OCI-LY3 (cell line): ENCODE results near the gene EMC6.

ENCODE experiments used
- H2AFZ ChIP-seq: fragments of 200-600, 300-600 bp; shearing (Covaris generic); 2 replicates; pipeline ENCODE4 v1.6.0; 2014; ENCODE audit warnings: antibody characterized with exemption, low read depth, low read length
- H3K27ac ChIP-seq: fragments of 200-600, 300-600 bp; sonication (generic); 2 replicates; pipeline ENCODE4 v1.5.1; 2014; ENCODE audit warnings: mild to moderate bottlenecking, low read length, moderate library complexity, mixed read lengths
- H3K27me3 ChIP-seq: fragments of 200-600, 300-600 bp; sonication (generic); 2 replicates; pipeline ENCODE4 v1.6.1; 2014; ENCODE audit warnings: low read depth, low read length, mixed read lengths
- H3K36me3 ChIP-seq: fragments of 200-600, 300-600 bp; sonication (generic); replicated peaks from 2 replicates; pipeline ENCODE3; 2014; ENCODE audit warnings: low read depth, low read length, mixed read lengths
- H3K4me1 ChIP-seq: fragments of 300-600, 200-600 bp; sonication (generic); 2 replicates; pipeline ENCODE4 v1.6.1; 2014; ENCODE audit warnings: low read length, mixed read lengths
- H3K4me2 ChIP-seq: fragments of 200-600, 300-600 bp; sonication (generic); 2 replicates; pipeline ENCODE4 v1.6.1; 2014; ENCODE audit warnings: low read length, mixed read lengths
- H3K4me3 ChIP-seq: fragments of 300-600, 200-600 bp; sonication (generic); 2 replicates; pipeline ENCODE4 v1.5.1; 2014; ENCODE audit warnings: antibody characterized with exemption, mild to moderate bottlenecking, low read length, moderate library complexity
- H3K79me2 ChIP-seq: fragments of 300-600, 200-600 bp; shearing (Covaris generic); 2 replicates; pipeline ENCODE4 v1.6.1; 2014; ENCODE audit warnings: mild to moderate bottlenecking, low read length, mixed read lengths
- H3K9ac ChIP-seq: fragments of 300-600, 200-600 bp; shearing (Covaris generic); 2 replicates; pipeline ENCODE4 v1.6.0; 2014; ENCODE audit warnings: mild to moderate bottlenecking, low read length, moderate library complexity
- H3K9me3 ChIP-seq: fragments of 200-600, 300-600 bp; shearing (Covaris generic); 2 replicates; pipeline ENCODE4 v1.6.1; 2014; ENCODE audit warnings: low read length, mixed read lengths; ENCODE audit not compliant: insufficient read depth
- H4K20me1 ChIP-seq: fragments of 200-600, 300-600 bp; sonication (generic); 2 replicates; pipeline ENCODE4 v1.6.1; 2016; ENCODE audit warnings: low read length, mixed read lengths; ENCODE audit not compliant: insufficient read depth
- CTCF ChIP-seq: fragments of 200-600, 300-600 bp; sonication (generic); IDR thresholded peaks from 2 replicates; pipeline ENCODE4 v1.5.1; 2014; ENCODE audit warnings: antibody characterized with exemption, low read length, low read depth
- EZH2phosphoT487 ChIP-seq: fragments of 200-600 bp; shearing (Covaris generic); IDR thresholded peaks from 2 replicates; pipeline ENCODE4 v1.6.1; 2018; ENCODE audit warnings: antibody characterized with exemption, mixed run types, low read depth

EMC6 gene

GRCh38 chr17:3668279-3669084 is at the start of gene EMC6, which contains the start of gene TAX1BP3:
TSS of gene EMC6 (plus strand) at chr17:3668812. CDS start at chr17:3669147, 335 bp downstream.
TSS of gene TAX1BP3 (minus strand) at chr17:3668578. CDS start at chr17:3668526, 52 bp downstream.
- Histone ChIP-seq H3K27ac (peak within 1 kb of the TSS; percentile 44), H4K20me1 (no peaks in the 10 kb centered on the region), H3K9ac (peak within 1 kb of the TSS; percentile 76), H3K9me3 (no peaks in the 10 kb centered on the region), H3K4me1 (peaks cover 9% of the 10 kb centered on the region; the same call in 1 of the 2 replicates), H2AFZ (peak within 1 kb of the TSS; percentile 45; the same call in 1 of the 2 replicates), H3K4me3 (peak within 1 kb of the TSS; percentile 91), H3K36me3 (no peaks in the 10 kb centered on the region), H3K79me2 (peaks cover 18% of the 10 kb centered on the region), H3K27me3 (no peaks in the 10 kb centered on the region), H3K4me2 (peak within 1 kb of the TSS; percentile 96)
- no peak for TF ChIP-seq EZH2phosphoT487
- TF ChIP-seq CTCF, result no peak

GRCh38 chr17:3621146-3621720 is 47.4 kb upstream of the EMC6 start:
- Histone ChIP-seq H3K9ac (no peak overlapping the region), H3K9me3 (no peaks in the 10 kb centered on the region), H3K79me2 (no peaks in the 10 kb centered on the region), H3K27me3 (no peaks in the 10 kb centered on the region), H3K4me2 (no peak overlapping the region), H2AFZ (no peak overlapping the region), H3K27ac (no peak overlapping the region), H3K4me3 (no peak overlapping the region), H4K20me1 (no peaks in the 10 kb centered on the region), H3K4me1 (no peaks in the 10 kb centered on the region), H3K36me3 (no peaks in the 10 kb centered on the region)
- TF ChIP-seq EZH2phosphoT487 (no peak), CTCF (no peak)

- Histone ChIP-seq H3K79me2 (no peaks in the 10 kb centered on the region), H3K27ac (no peak overlapping the region), H2AFZ (no peak overlapping the region), H3K4me1 (no peaks in the 10 kb centered on the region), H3K27me3 (no peaks in the 10 kb centered on the region), H3K4me3 (no peak overlapping the region), H3K36me3 (no peaks in the 10 kb centered on the region), H3K9ac (no peak overlapping the region), H4K20me1 (no peaks in the 10 kb centered on the region), H3K9me3 (no peaks in the 10 kb centered on the region), H3K4me2 (no peak overlapping the region)
- TF ChIP-seq CTCF (no peak), EZH2phosphoT487 (no peak)
Observed at GRCh38 chr17:3622977-3623594, 45.5 kb upstream of the EMC6 start.
